Lower leg skin (tissue), 3 donors: ENCODE results near the gene BANF1.

Source experiments
- CTCF ChIP-seq, 3 donors: fragments of 450-650 bp; IDR thresholded peaks; one replicate each; pipeline ENCODE4 v1.5.1; 2016; ENCODE audit warnings: antibody characterized with exemption in 3 of 3, mild to moderate bottlenecking in 3 of 3, moderate library complexity in 2 of 3
- POLR2A ChIP-seq, 2 donors: fragments of 450-650 bp; IDR thresholded peaks; one replicate each; pipeline ENCODE4 v1.6.1; 2016 to 2017; ENCODE audit warnings: antibody characterized with exemption in 2 of 2, mild to moderate bottlenecking in 1 of 2, moderate library complexity in 1 of 2

- TF ChIP-seq CTCF (IDR thresholded peaks at IDR 0.05), result no peak
- no peak for TF ChIP-seq POLR2A (IDR thresholded peaks at IDR 0.05)
Observed at GRCh38 chr11:66035653-66036333, 33.5 kb downstream of the BANF1 start.
